ENCODE data around the gene UGDH. TPM values are rescaled to one million over a fixed set of nuclear protein-coding genes. Genes with fewer than 3 reads are reported as not detected.
"Not testable (repeated sequence)": the region's sequence is repeated elsewhere in the genome, so short reads cannot be mapped to it uniquely, and the experiment has no call there.

The UGDH gene
- total and polyA plus RNA-seq, 2 of the 8 experiments (the other 6 are each of a cell fraction or from before 2014, with no cell fraction given), result 32.0 to 128 TPM

GRCh38 chr4:39504538-39504937 lies 22.7 kb downstream of the UGDH start (continued):
- TF ChIP-seq HDAC2 (IDR thresholded peaks at IDR 0.05; ENCODE audit: borderline replicate concordance in 1 of 2, low read depth in 2 of 2, low read length in 2 of 2) (no peak), JUND (IDR thresholded peaks at IDR 0.05; ENCODE audit: low read length) (no peak), POLR2A (IDR thresholded peaks at IDR 0.05; ENCODE audit: control extremely low read depth in 1 of 2, low read depth in 2 of 2, low read length in 2 of 2) (no peak), CBX8 (IDR thresholded peaks at IDR 0.05; ENCODE audit: borderline replicate concordance, low read depth, low read length) (no peak), TAF1 (IDR thresholded peaks at IDR 0.05; ENCODE audit: low read depth, low read length) (no peak), TBP (IDR thresholded peaks at IDR 0.05; ENCODE audit: low read depth, low read length) (no peak)

DNA sequence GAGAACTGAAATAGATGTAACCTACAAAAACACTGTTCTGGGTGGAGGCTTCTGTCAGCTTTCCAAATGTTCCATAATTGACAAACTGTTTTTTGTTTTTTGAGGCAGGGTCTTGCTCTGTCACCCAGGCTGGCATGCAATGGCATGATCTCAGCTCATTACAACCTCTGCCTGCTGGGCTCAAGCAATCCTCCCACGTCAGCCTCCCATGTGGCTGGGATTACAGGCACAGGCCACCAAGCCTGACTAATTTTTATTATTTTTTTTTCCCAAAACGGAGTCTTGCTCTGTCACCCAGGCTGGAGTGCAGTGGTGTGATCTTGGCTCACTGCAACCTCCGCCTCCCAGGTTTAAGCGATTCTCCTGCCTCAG lies 24.6 kb downstream of the UGDH start:
- H3K56ac ChIP-seq (replicated peaks; ENCODE audit: insufficient read length, low read depth, low read length); H2BK120ac ChIP-seq (replicated peaks; ENCODE audit: low read depth, low read length); H3K4me1 ChIP-seq (replicated peaks in 1 of 4; ENCODE audit: control insufficient read depth in 3 of 4, insufficient read depth in 4 of 4, low read length in 3 of 4); H3K9me3 ChIP-seq (ENCODE audit: insufficient read depth in 2 of 2, low read depth in 1 of 2, low read length in 1 of 2); H3K79me2 ChIP-seq (ENCODE audit: control insufficient read depth in 1 of 2, insufficient read depth in 2 of 2, low read length in 2 of 2); H2BK5ac ChIP-seq (ENCODE audit: low read depth, low read length); FAIRE-seq; DNase-seq (ENCODE audit: low read depth in 1 of 2, low spot score in 2 of 2); H3K4me3 ChIP-seq (ENCODE audit: extremely low read depth in 1 of 4, insufficient read depth in 2 of 4, low read depth in 3 of 4, low read length in 4 of 4); H3K79me1 ChIP-seq (ENCODE audit: low read depth, low read length); H3K4ac ChIP-seq (replicated peaks; ENCODE audit: insufficient read length, low read depth, low read length); H4K5ac ChIP-seq (ENCODE audit: insufficient read length, low read depth, low read length); H2BK20ac ChIP-seq (ENCODE audit: low read length); H3K23ac ChIP-seq (ENCODE audit: insufficient read length); POLR2A ChIA-PET (ENCODE audit: partially characterized antibody); H4K20me1 ChIP-seq (replicated peaks in 1 of 2; ENCODE audit: control insufficient read depth in 1 of 2, insufficient read depth in 2 of 2, low read length in 2 of 2); H3K27me3 ChIP-seq (replicated peaks in 1 of 4; ENCODE audit: control insufficient read depth in 3 of 4, extremely low read depth in 1 of 4, insufficient read depth in 3 of 4, low read length in 3 of 4); H2BK12ac ChIP-seq (ENCODE audit: low read depth, low read length); H3K23me2 ChIP-seq (ENCODE audit: low read depth, low read length); H3K18ac ChIP-seq (ENCODE audit: extremely low read depth, low read length); H3K27ac ChIP-seq (ENCODE audit: low read depth, low read length); H2AFZ ChIP-seq (ENCODE audit: low read length); H4K91ac ChIP-seq (replicated peaks; ENCODE audit: insufficient read length, low read length); CTCF ChIA-PET (ENCODE audit: partially characterized antibody); H3K14ac ChIP-seq (ENCODE audit: insufficient read length); H2BK15ac ChIP-seq (ENCODE audit: low read length); H2AK5ac ChIP-seq (ENCODE audit: low read depth, low read length); H3K9ac ChIP-seq (replicated peaks in 1 of 4; ENCODE audit: extremely low read depth in 1 of 4, low read depth in 3 of 4, low read length in 3 of 4); H3K4me2 ChIP-seq (ENCODE audit: insufficient read depth in 1 of 2, low read depth in 2 of 2, low read length in 2 of 2); H4K8ac ChIP-seq (ENCODE audit: extremely low read depth, insufficient read depth, low read length): not testable (repeated sequence)
- H3K36me3 ChIP-seq (ENCODE audit: control insufficient read depth in 2 of 4, insufficient read depth in 4 of 4, low read length in 3 of 4), result peaks cover 16 to 82% (median 53%) of the 10 kb centered on the region in 4 experiments
- WGBS, 2 experiments (ENCODE audit: extremely low coverage in 1 of 2, insufficient coverage in 1 of 2, insufficient read length in 1 of 2, insufficient replicate concordance in 2 of 2, low coverage in 1 of 2, low lambda C conversion rate in 2 of 2, missing lambda C conversion rate in 1 of 2), result 95% methylated on average over 4 of the region's 4 CpGs; no CpG with 5 or more reads in 1 of the 2 experiments

Data from H1 (cell line).